Measurements from ENCODE around the gene CHST4. TPM values are rescaled to one million over a fixed set of nuclear protein-coding genes. Genes with fewer than 3 reads are reported as not detected.

The CHST4 gene
- total RNA-seq, 6 donors from 2014 or later = 0.34 to 2.2 (median 0.98) TPM; not detected in 3

DNA sequence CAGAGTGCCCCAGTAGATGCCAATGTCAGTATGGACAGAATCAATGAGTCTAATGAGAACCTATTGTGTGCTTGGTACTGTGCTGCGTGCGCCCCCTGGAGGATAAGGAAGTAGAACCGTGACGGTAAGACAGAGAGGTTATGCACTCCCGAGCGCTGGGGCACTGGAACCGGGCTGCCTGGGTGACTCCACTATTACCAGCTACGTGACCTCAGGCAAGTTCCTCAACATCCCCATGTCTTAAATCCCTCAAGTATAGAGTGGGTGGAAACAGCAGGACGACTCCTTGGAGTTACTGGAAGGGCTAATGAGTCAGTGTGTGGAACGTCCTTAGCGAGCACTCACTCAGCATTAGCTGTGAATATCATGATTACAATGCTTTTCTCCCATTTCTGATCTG lies 16.2 kb downstream of the CHST4 start:
- Histone ChIP-seq H3K9me3 (no peaks in the 10 kb centered on the region), H3K27ac (no peak overlapping the region), H3K27me3 (no peaks in the 10 kb centered on the region), H3K4me3 (no peak overlapping the region), H3K4me1 (no peaks in the 10 kb centered on the region), H3K36me3 (no peaks in the 10 kb centered on the region)
- peak in 1 of 2 donors; percentile 75 for ATAC-seq (ENCODE audit: low FRiP score in 2 of 2)
- WGBS, 2 donors = 26 to 33% methylated on average over 10 to 11 of the region's 11 CpGs
- no peak for TF ChIP-seq POLR2A (IDR thresholded peaks at IDR 0.05)
- TF ChIP-seq, protein P1, sequence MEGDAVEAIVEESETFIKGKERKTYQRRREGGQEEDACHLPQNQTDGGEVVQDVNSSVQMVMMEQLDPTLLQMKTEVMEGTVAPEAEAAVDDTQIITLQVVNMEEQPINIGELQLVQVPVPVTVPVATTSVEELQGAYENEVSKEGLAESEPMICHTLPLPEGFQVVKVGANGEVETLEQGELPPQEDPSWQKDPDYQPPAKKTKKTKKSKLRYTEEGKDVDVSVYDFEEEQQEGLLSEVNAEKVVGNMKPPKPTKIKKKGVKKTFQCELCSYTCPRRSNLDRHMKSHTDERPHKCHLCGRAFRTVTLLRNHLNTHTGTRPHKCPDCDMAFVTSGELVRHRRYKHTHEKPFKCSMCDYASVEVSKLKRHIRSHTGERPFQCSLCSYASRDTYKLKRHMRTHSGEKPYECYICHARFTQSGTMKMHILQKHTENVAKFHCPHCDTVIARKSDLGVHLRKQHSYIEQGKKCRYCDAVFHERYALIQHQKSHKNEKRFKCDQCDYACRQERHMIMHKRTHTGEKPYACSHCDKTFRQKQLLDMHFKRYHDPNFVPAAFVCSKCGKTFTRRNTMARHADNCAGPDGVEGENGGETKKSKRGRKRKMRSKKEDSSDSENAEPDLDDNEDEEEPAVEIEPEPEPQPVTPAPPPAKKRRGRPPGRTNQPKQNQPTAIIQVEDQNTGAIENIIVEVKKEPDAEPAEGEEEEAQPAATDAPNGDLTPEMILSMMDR (IDR thresholded peaks at IDR 0.05) = peak in 3 of 6 experiments; percentile 26 to 34 (median 33)
- peak in 1 of 2 donors; percentile 29 for DNase-seq

DNA sequence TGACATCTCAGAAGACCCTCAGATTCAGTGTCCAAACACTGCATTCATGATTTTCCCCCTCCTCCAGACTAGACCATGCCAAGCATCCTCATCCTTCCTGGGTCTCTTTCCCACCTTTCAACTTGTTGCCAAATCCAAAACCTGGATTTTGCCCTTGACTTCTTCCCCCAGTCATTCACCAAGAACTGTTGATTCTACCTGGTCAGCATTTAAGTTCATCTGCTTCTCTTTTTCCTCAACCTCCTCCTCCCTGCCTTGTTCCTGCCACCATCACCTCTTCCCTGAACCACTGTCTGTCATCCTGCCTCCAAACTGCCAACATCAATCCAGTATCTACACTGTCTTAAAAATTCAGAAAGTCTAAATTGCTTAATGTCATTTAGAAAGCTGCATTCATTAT lies 20.9 kb downstream of the CHST4 start:
- Histone ChIP-seq H3K4me1 (no peaks in the 10 kb centered on the region), H3K27me3 (no peaks in the 10 kb centered on the region), H3K27ac (no peak overlapping the region), H3K36me3 (peaks cover 0 to 2% (median 0%) of the 10 kb centered on the region in 4 donors), H3K9me3 (no peaks in the 10 kb centered on the region), H3K4me3 (no peak overlapping the region)
- TF ChIP-seq, protein P1 (IDR thresholded peaks at IDR 0.05) = no peak
- TF ChIP-seq POLR2A (IDR thresholded peaks at IDR 0.05) (no peak), EP300 (IDR thresholded peaks at IDR 0.05) (no peak), POLR2AphosphoS5 (IDR thresholded peaks at IDR 0.05) (no peak)
- DNase-seq = no peak
- ATAC-seq (ENCODE audit: low FRiP score in 2 of 2) = no peak

DNA sequence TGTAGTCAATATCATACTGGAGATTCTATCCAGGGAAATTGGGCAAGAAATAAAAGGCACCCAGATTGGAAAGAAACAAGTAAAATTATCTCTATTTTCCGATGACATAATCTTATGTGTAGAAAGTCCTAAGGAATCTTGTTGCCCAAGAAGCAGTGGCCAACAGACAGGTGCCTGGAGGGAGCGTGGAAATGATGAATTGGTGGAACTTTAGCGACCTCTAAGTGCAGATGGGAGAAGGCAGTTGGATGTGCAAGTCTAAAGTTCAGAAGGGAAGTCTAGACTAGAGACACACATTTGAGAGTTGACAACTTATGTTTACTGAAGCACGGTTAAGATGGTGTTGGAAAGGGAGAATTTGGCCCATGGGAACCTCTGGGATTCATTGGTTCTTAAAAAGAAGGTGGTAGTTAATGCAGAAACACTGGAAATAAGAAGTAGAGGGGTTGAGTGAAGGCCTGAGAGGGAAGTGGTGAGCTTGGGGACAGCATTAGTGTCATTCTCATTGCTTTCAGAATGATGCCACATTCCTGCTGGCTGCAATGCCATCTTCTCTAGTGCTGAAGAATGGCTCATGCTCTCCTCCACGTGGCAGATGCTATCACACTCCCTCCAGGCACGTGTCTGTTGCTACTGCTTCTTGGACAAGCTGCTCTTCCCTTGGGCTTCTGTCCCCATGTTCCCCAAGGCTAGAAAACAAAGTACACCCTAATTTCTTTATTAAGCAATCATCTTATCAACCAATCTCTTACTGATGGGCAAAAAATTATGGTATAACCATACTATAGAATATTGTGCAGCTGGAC lies 26.7 kb downstream of the CHST4 start:
- WGBS, 2 donors = 54 to 60% methylated on average over 6 of the region's 6 CpGs
- DNase-seq (no peak), ATAC-seq (ENCODE audit: low FRiP score in 2 of 2) (no peak)
- no peaks in the 10 kb centered on the region for H3K4me1 ChIP-seq
- TF ChIP-seq, protein P1 (IDR thresholded peaks at IDR 0.05) = no peak
- TF ChIP-seq EP300 (IDR thresholded peaks at IDR 0.05) (no peak), POLR2AphosphoS5 (IDR thresholded peaks at IDR 0.05) (no peak), POLR2A (IDR thresholded peaks at IDR 0.05) (no peak)
- no peaks in the 10 kb centered on the region for H3K9me3 ChIP-seq
- H3K27me3 ChIP-seq = no peaks in the 10 kb centered on the region
- no peak overlapping the region for H3K27ac ChIP-seq
- peaks cover 0 to 2% (median 0%) of the 10 kb centered on the region in 4 donors for H3K36me3 ChIP-seq
- H3K4me3 ChIP-seq = no peak overlapping the region

DNA sequence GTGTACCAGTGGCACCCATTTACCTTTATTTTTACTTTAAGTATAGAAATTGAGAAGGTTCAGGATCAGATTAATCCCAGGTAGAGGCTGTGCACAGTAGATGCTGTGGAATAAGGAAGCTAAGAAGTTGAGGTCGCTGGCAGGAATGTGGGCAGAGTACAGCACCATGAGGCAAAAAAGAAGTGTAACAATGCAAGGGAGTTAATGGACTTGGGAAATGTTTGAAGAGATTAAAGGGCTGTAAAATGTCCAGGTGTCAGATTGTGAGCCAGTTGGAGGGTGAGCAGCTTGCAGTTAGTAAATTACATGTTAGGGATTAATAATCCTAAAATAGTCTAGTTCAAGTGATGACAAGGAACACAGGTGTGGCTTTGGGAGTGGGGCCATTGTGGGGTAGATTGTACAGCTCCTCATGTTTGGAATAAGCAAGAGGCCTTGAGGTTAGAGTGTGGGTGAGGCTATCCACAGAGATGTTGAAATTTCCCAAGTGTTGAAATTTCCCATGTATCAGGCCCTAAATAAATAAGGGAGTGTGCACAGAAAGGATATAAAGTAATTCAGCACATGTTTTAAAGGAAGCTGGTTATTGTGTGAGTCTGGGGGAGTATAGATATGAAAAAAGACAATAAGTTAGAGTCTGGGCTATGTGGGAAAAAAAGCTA lies 29.1 kb downstream of the CHST4 start:
- no peak for TF ChIP-seq POLR2AphosphoS5 (IDR thresholded peaks at IDR 0.05)
- TF ChIP-seq POLR2A (IDR thresholded peaks at IDR 0.05) = no peak
- peak in 1 of 4 donors; percentile 64 for TF ChIP-seq EP300 (IDR thresholded peaks at IDR 0.05)
- TF ChIP-seq, protein P1 (IDR thresholded peaks at IDR 0.05) = no peak
- H3K27me3 ChIP-seq = no peaks in the 10 kb centered on the region
- no peaks in the 10 kb centered on the region for H3K9me3 ChIP-seq
- H3K36me3 ChIP-seq = no peaks in the 10 kb centered on the region
- H3K4me3 ChIP-seq = no peak overlapping the region
- DNase-seq (peak in 1 of 2 donors; percentile 65), ATAC-seq (ENCODE audit: low FRiP score in 2 of 2) (peak; percentile 47 to 82)
- H3K27ac ChIP-seq = peak overlapping the region in 2 of 4 donors; percentile 3 to 55
- no peaks in the 10 kb centered on the region for H3K4me1 ChIP-seq
- 61 to 77% methylated on average over 1 of the region's 1 CpG for WGBS, 2 donors
